Activated T-helper 2 cell treated with anti-CD3 and anti-CD28 coated beads, Interferon-gamma antibody, Interleukin-2, Interleukin-4, amounts not matched to agents 10 μg/mL and 5 μg/mL and 100 μg/mL, durations not matched to agents 14 hours and 24 hours and 36 hours (primary cell): Measurements from ENCODE around the gene SEPTIN5. TPM values are rescaled to one million over a fixed set of nuclear protein-coding genes. Genes with fewer than 3 reads are reported as not detected.
"Not testable (repeated sequence)": the region's sequence is repeated elsewhere in the genome, so short reads cannot be mapped to it uniquely, and the experiment has no call there.

ENCODE experiments used
- DNase-seq: peaks from one replicate; pipeline ENCODE4 v3.0.0; 2021; ENCODE audit warnings: low spot score
- H3K27ac Mint-ChIP-seq: one replicate; pipeline ENCODE4 v1.8.0; 2021; ENCODE audit warnings: mixed read lengths
- H3K27me3 Mint-ChIP-seq: one replicate; pipeline ENCODE4 v1.8.0; 2021; ENCODE audit warnings: low read depth, mixed read lengths
- H3K36me3 Mint-ChIP-seq: one replicate; pipeline ENCODE4 v1.8.0; 2021; ENCODE audit warnings: low read depth, mixed read lengths
- H3K4me1 Mint-ChIP-seq: one replicate; pipeline ENCODE4 v1.8.0; 2021; ENCODE audit warnings: low read depth, mixed read lengths
- H3K4me3 Mint-ChIP-seq: one replicate; pipeline ENCODE4 v1.8.0; 2021; ENCODE audit warnings: low read depth, mild to moderate bottlenecking, moderate library complexity, mixed read lengths
- H3K9me3 Mint-ChIP-seq: one replicate; pipeline ENCODE4 v1.8.0; 2021; ENCODE audit warnings: mixed read lengths
- intact Hi-C: fragments of 100-400 bp; cut with micrococcal nuclease; formaldehyde crosslinking; loops from one replicate; pipeline ENCODE4 v1.15.1; 2023
- total RNA-seq: library from RNA; stranded (reverse); gene quantifications from 2 replicates; pipeline ENCODE4 v1.2.3, GENCODE V29; 2022

The SEPTIN5 gene
- total RNA-seq, 1 donor from 2014 or later = 1.5 TPM

- H3K27ac Mint-ChIP-seq = no peak overlapping the region
- H3K36me3 Mint-ChIP-seq = no peaks in the 10 kb centered on the region
- H3K4me1 Mint-ChIP-seq = no peaks in the 10 kb centered on the region
- DNase-seq = no peak
- peaks cover 5% of the 10 kb centered on the region for H3K27me3 Mint-ChIP-seq
- no peak overlapping the region for H3K4me3 Mint-ChIP-seq
- intact Hi-C loops = no loop called here
- H3K9me3 Mint-ChIP-seq = no peaks in the 10 kb centered on the region
Measured at GRCh38 chr22:19674129-19674928, 40.0 kb upstream of the SEPTIN5 start.

- Mint-ChIP-seq H3K4me1 (no peaks in the 10 kb centered on the region), H3K27me3 (peaks cover 5% of the 10 kb centered on the region), H3K9me3 (no peaks in the 10 kb centered on the region), H3K36me3 (no peaks in the 10 kb centered on the region), H3K4me3 (no peak overlapping the region), H3K27ac (no peak overlapping the region)
- intact Hi-C loops = no loop called here
- DNase-seq = no peak
Measured at GRCh38 chr22:19674929-19675253, 39.4 kb upstream of the SEPTIN5 start.

DNA sequence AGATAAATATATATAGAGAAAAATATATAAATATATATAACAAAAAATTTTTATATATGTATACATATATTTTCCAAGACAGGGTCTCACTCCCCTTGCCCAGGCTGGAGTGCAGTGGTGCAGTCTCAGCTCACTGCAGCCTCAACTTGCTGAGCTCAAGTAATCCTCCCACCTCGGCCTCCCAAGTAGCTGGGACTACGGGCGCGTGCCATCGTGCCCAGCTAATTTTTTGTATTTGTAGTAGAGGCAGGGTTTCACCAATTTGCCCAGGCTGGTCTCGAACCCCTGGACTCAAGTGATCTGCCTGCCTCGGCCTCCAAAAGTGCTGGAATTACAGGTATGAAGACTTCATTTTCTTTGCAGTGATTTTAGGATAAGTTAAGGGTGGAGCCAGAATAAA lies 38.9 kb upstream of the SEPTIN5 start:
- no peak overlapping the region for H3K27ac Mint-ChIP-seq
- DNase-seq = no peak

GRCh38 chr22:19676437-19676836 lies 37.9 kb upstream of the SEPTIN5 start:
- H3K4me1 Mint-ChIP-seq, H3K4me3 Mint-ChIP-seq, H3K27ac Mint-ChIP-seq, H3K9me3 Mint-ChIP-seq, DNase-seq, H3K36me3 Mint-ChIP-seq, intact Hi-C loops, H3K27me3 Mint-ChIP-seq: not testable (repeated sequence)

More for the DNA sequence above, 38.9 kb upstream of the SEPTIN5 start:
- Mint-ChIP-seq H3K27me3 (peaks cover 5% of the 10 kb centered on the region), H3K36me3 (no peaks in the 10 kb centered on the region), H3K9me3 (no peaks in the 10 kb centered on the region), H3K4me3 (no peak overlapping the region), H3K4me1 (no peaks in the 10 kb centered on the region)
- intact Hi-C loops = no loop called here

DNA sequence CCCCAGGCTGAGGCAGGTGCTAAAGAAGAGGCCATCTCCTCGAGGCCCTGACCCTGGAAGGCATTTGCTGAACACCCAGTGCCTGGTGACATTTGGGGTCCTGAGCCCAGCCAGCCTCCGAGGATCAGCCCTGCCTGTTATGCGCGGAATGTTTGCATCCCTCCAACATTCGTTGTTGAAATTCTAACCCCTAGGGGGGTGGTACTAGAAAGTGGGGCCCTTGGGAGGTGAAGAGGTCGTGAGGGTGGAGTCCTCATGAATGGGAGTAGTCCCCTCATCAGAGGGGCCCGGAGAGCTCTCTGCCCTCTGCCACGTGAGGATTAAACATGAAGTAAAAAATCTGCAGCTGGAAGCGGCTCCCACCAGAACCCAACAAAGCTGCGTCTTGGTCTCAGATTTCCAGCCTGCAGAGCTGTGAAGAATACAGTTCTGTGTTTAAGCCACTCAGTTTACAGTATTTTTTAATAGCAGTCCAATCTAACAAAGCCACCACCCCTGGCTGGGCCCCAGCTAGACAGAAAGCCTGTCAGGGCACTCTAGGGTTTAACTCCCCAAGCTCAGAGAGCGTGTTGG lies 35.3 kb upstream of the SEPTIN5 start:
- Mint-ChIP-seq H3K4me3 (no peak overlapping the region), H3K27ac (no peak overlapping the region), H3K36me3 (no peaks in the 10 kb centered on the region), H3K9me3 (no peaks in the 10 kb centered on the region), H3K4me1 (no peaks in the 10 kb centered on the region), H3K27me3 (peaks cover 17% of the 10 kb centered on the region)
- no peak for DNase-seq
- intact Hi-C loops = no loop called here

GRCh38 chr22:19679522-19680101 lies 34.7 kb upstream of the SEPTIN5 start:
- no peak for DNase-seq
- Mint-ChIP-seq H3K4me1 (no peaks in the 10 kb centered on the region), H3K9me3 (no peaks in the 10 kb centered on the region), H3K36me3 (no peaks in the 10 kb centered on the region), H3K4me3 (no peak overlapping the region), H3K27ac (no peak overlapping the region), H3K27me3 (peaks cover 20% of the 10 kb centered on the region)
- intact Hi-C loops = no loop called here

- Mint-ChIP-seq H3K27me3 (peaks cover 16% of the 10 kb centered on the region), H3K4me1 (no peaks in the 10 kb centered on the region), H3K4me3 (no peak overlapping the region), H3K9me3 (no peaks in the 10 kb centered on the region), H3K36me3 (no peaks in the 10 kb centered on the region), H3K27ac (no peak overlapping the region)
- intact Hi-C loops = no loop called here
- DNase-seq = no peak
Measured at GRCh38 chr22:19680287-19680881, 33.9 kb upstream of the SEPTIN5 start.

DNA sequence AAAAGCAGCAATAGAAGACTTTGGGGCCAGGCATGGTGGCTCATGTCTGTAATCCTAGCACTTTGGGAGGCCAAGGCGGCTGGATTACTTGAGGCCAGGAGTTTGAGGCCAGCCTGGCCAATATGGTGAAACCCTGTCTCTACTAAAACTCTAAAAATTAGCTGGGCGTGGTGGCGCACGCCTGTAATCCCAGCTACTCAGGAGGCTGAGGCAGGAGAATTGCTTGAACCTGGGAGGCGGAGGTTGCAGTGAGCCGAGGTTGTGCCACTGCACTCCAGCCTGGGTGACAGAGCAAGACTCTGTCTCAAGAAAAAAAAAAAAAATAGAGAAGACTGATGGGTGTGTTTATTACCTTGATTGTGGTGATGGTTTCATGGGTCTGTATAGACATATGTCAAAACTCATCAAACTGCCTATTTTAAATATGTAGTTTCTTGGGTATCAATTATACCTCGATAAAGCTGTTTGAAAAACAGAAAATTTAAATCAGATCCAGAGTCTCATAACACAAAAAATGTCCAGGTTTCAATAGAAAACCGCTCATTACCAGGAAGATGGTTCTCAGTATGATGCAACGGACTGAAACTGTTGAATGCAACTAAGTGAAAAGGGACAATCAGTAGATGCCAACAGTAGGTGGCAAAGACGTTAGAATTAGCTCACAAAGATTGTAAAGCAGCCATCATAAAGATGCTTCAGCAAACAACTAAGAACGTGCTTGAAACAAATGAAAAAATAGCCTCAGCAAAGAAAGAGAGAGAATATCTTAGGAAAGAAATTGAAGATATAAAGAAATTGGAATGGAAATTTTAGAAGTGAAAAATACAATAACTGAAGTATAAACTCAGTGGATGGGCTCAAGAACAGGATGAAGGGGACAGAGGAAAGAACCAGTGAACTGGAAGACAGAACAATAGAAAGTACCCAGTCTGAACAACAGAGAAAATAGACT lies 33.1 kb upstream of the SEPTIN5 start:
- peaks cover 18% of the 10 kb centered on the region for H3K27me3 Mint-ChIP-seq
- no peak for DNase-seq
- no peaks in the 10 kb centered on the region for H3K9me3 Mint-ChIP-seq
- H3K4me1 Mint-ChIP-seq = no peaks in the 10 kb centered on the region
- intact Hi-C loops = no loop called here
- H3K27ac Mint-ChIP-seq = no peak overlapping the region
- H3K4me3 Mint-ChIP-seq = no peak overlapping the region
- no peaks in the 10 kb centered on the region for H3K36me3 Mint-ChIP-seq

- no peak overlapping the region for H3K27ac Mint-ChIP-seq
- no peaks in the 10 kb centered on the region for H3K36me3 Mint-ChIP-seq
- H3K27me3 Mint-ChIP-seq = peaks cover 20% of the 10 kb centered on the region
- no peak for DNase-seq
- H3K9me3 Mint-ChIP-seq = no peaks in the 10 kb centered on the region
- intact Hi-C loops = no loop called here
- H3K4me1 Mint-ChIP-seq = no peaks in the 10 kb centered on the region
- H3K4me3 Mint-ChIP-seq = no peak overlapping the region
Measured at GRCh38 chr22:19681863-19682245, 32.4 kb upstream of the SEPTIN5 start.

DNA sequence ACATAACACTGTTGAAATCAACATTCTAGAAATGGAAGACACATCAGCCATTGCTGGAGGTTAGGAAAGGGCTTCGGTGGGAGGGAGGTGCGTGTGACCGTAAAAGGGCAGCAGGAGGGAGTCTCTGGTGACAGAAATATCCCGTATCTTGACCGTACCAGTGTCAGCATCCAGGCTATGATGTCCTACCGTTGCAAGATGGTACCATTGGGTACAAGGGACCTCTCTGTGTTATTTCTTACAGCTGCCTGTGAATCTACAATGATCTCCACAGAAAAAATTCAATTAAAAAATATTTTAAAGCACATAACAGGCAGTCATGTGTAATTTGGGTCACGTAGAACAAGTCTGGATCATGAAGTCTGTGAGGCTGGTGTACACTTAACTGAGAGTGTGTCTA lies 27.4 kb upstream of the SEPTIN5 start:
- Mint-ChIP-seq H3K9me3 (no peaks in the 10 kb centered on the region), H3K4me1 (no peaks in the 10 kb centered on the region), H3K4me3 (no peak overlapping the region), H3K27ac (no peak overlapping the region), H3K27me3 (peaks cover 16% of the 10 kb centered on the region), H3K36me3 (no peaks in the 10 kb centered on the region)
- intact Hi-C loops = no loop called here
- no peak for DNase-seq

- H3K9me3 Mint-ChIP-seq = no peaks in the 10 kb centered on the region
- H3K36me3 Mint-ChIP-seq = no peaks in the 10 kb centered on the region
- intact Hi-C loops = no loop called here
- peaks cover 16% of the 10 kb centered on the region for H3K27me3 Mint-ChIP-seq
- no peak overlapping the region for H3K4me3 Mint-ChIP-seq
- H3K27ac Mint-ChIP-seq = no peak overlapping the region
- H3K4me1 Mint-ChIP-seq = no peaks in the 10 kb centered on the region
- no peak for DNase-seq
Measured at GRCh38 chr22:19687561-19688300, 26.6 kb upstream of the SEPTIN5 start.
